ENCODE results near the gene TMEM33. TPM values are rescaled to one million over a fixed set of nuclear protein-coding genes. Genes with fewer than 3 reads are reported as not detected.

The TMEM33 gene
- total RNA-seq, 1 experiment from 2014 or later: 163 TPM

Small RNAs within 50 kb of the gene (small RNA-seq; reads per million reads assigned to genes)
- not detected for gene AC108210.2

Other genes with a start within 250 kb of the TMEM33 start
- not detected in 2 replicates for gene PHOX2B, start 186.7 kb upstream of the TMEM33 start, total RNA-seq (2014; rRNA removed; shearing (Covaris generic); ENCODE audit: low replicate concordance)
- 0.36 and 0.56 TPM in 2 replicates for gene DCAF4L1, start 46.3 kb downstream of the TMEM33 start, total RNA-seq (2014; rRNA removed; shearing (Covaris generic); ENCODE audit: low replicate concordance)
- gene SLC30A9, start 55.1 kb downstream of the TMEM33 start, total RNA-seq (2014; rRNA removed; shearing (Covaris generic); ENCODE audit: low replicate concordance): 70.3 and 82.7 TPM in 2 replicates
- not detected in 2 replicates for gene BEND4, start 217.2 kb downstream of the TMEM33 start, total RNA-seq (2014; rRNA removed; shearing (Covaris generic); ENCODE audit: low replicate concordance)